ENCODE measurements around the gene PLXNB3.

- TF ChIP-seq TCF7L2 (IDR thresholded peaks at IDR 0.05; ENCODE audit: low read depth, low read length) (no peak), REST (IDR thresholded peaks at IDR 0.05; ENCODE audit: insufficient read depth in 1 of 2, low read depth in 2 of 2, low read length in 1 of 2) (no peak), CTCF (IDR thresholded peaks at IDR 0.05) (no peak)
These were observed 36.0 kb upstream of the PLXNB3 start for GRCh38 chrX:153728095-153728494.
